HG02642 (cell line): ENCODE measurements around the gene SLC30A2.

Experiments
- ATAC-seq: cut with Tn5 transposase; IDR thresholded peaks from one replicate; pipeline ENCODE4 v1.9.1; 2021; ENCODE audit warnings: mild to moderate bottlenecking; ENCODE audit not compliant: unreplicated experiment, poor library complexity

SLC30A2 gene

GRCh38 chr1:26003756-26004155, 42.2 kb downstream of the SLC30A2 start:
- ATAC-seq: no peak

GRCh38 chr1:26003262-26003661, 42.7 kb downstream of the SLC30A2 start:
- no peak for ATAC-seq

- ATAC-seq: no peak
Measured at GRCh38 chr1:25999041-25999800, 46.7 kb downstream of the SLC30A2 start.

- ATAC-seq: peak; percentile 97
Measured at GRCh38 chr1:25997828-25998761, 47.8 kb downstream of the SLC30A2 start, which contains the start of gene PAFAH2. TSS of gene PAFAH2 (minus strand) at chr1:25998063. CDS start at chr1:25990816, 7,247 bp downstream.

GRCh38 chr1:25996966-25997827, 48.7 kb downstream of the SLC30A2 start:
- no peak for ATAC-seq

- no peak for ATAC-seq
Measured at GRCh38 chr1:25994402-25995150, 51.3 kb downstream of the SLC30A2 start.

- ATAC-seq: no peak
Measured at GRCh38 chr1:25993197-25993951, 52.5 kb downstream of the SLC30A2 start.

GRCh38 chr1:25992689-25993171, 53.2 kb downstream of the SLC30A2 start:
- ATAC-seq: no peak

GRCh38 chr1:25991937-25992688, 53.8 kb downstream of the SLC30A2 start:
- no peak for ATAC-seq

GRCh38 chr1:25990702-25991395, 55.1 kb downstream of the SLC30A2 start:
- ATAC-seq: no peak

- ATAC-seq: no peak
Measured at GRCh38 chr1:25990251-25990650, 55.7 kb downstream of the SLC30A2 start.

GRCh38 chr1:25989440-25990234, 56.3 kb downstream of the SLC30A2 start:
- no peak for ATAC-seq

- ATAC-seq: no peak
Measured at GRCh38 chr1:25987951-25988350, 58.0 kb downstream of the SLC30A2 start.
